GM18498 (cell line): Measurements from ENCODE around the gene LRRC56.

Experiments used
- ATAC-seq: cut with Tn5 transposase; IDR thresholded peaks from one replicate; pipeline ENCODE4 v1.9.1; 2021; ENCODE audit warnings: mild to moderate bottlenecking, moderate library complexity; ENCODE audit not compliant: unreplicated experiment

LRRC56 gene

DNA sequence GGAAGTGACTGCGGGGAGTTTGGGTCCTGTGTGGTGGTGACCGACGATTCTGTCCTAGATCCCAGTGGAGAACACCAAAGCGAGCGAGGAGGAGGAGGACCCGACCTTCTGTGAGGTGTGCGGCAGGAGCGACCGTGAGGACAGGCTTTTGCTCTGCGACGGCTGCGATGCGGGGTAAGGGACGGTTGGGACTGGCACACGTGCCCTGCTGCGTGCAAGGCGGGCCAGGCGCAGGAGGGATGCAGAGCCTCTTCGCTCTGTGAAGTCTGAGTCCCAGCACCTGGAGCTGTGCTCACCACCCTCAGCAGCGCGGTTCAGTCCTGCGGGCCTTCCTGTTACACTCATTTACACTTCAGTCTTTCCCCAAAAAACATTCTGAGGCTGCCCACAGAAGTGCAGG lies 55.2 kb downstream of the LRRC56 start:
- no peak for ATAC-seq

DNA sequence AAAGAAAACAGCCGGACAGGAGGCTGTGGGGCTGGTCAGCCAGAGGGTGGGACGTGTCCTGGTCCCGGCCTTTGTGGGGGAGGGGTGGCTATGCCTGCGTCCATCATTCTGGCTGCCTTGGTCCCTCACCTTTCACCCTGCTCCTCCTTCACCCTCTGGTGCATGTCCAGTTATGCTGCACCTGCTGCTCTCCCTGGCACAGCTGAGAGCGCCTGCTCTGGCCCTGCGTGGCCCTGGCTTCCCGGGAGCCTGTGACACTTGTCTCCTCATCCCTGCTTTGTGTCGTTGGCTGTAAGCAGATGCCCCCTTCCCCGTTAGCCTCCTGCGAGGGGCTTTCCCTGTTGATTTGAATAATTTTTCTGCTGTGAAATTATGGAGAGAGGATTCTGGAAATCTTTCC lies 55.6 kb downstream of the LRRC56 start:
- ATAC-seq: no peak

DNA sequence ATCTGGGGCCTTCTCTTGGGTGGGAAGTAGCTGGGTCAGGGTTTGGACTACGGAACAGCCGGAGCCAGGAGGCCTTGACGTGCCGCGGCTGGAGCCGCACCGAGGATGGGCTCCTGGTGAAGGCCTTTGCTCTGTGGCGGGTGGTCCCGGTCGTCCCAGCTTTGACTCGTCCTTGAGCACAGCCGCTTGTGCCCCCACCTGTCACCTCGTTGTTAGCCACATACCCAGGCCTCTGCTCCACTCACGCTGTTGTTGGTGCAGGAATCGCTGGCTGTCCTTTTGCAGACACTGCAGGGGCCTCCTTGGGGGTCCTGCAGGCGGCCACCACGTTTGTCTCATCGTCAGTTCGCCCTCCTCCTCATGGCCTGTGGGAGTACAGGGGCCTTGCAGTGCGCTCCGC lies 56.0 kb downstream of the LRRC56 start:
- ATAC-seq: no peak

DNA sequence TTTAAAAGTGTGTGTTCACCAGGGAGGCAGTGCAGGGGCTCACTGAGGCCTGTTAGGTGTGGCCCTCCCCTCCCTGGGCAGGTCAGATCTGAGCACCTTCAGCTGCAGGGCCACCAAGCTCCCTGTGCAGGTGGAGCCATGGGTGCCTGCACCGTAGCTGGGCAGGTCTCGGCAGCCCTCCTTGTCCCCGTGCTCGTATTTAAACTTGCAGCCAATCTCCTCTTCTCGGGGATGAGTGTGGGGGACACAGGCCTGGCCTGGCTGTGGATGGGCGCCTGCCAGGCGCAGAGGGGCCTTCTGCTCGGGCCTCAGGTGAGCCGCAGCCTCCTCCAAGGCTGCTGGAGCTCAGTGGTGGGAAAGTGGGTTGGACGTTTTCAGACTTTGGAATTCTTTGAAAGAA lies 58.1 kb downstream of the LRRC56 start:
- no peak for ATAC-seq

DNA sequence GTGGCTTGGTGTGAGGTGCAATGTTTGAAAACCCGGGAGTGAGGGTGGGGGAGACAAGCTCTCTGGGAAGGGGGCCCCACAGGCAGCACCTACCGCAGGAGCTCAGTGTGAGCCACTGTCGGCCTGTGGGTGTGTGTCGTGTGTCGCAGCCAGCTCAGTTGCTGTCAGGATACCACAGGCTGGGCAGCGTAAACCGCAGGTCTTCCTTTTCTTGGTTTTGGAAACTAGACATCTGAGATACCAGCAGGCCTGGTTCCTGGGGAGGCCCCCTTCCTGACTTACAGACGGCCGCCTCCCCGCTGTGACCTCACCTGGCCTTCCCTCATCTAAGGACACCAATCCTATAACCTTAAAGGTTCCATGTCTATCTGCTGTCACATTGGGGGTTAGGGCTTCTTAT lies 59.0 kb downstream of the LRRC56 start:
- no peak for ATAC-seq

DNA sequence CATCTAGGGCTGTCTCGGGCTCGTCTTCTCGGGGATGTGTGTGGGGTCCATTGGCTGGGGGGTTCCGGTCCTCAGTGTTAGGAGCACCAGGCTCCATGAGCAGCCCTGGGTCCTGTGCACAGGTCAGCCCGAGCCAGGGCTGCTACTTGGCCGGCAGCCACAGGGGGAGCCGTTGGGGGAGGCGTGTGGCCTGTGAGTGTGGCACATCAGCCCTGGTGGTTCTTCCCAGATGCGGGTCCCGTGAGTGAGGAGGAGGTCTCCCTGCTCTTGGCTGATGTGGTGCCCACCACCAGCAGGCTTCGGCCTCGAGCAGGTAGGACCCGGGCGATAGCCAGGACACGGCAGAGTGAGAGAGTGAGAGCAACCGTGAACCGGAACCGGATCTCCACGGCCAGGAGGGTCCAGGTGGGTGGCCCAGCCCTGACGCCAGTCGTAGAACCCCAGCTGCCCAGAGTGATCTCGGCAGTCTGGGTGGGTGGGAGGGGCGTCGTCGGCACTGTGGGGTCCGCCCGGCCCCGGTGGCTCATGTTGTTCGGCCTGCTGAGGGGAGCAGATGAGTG lies 59.9 kb downstream of the LRRC56 start:
- no peak for ATAC-seq

DNA sequence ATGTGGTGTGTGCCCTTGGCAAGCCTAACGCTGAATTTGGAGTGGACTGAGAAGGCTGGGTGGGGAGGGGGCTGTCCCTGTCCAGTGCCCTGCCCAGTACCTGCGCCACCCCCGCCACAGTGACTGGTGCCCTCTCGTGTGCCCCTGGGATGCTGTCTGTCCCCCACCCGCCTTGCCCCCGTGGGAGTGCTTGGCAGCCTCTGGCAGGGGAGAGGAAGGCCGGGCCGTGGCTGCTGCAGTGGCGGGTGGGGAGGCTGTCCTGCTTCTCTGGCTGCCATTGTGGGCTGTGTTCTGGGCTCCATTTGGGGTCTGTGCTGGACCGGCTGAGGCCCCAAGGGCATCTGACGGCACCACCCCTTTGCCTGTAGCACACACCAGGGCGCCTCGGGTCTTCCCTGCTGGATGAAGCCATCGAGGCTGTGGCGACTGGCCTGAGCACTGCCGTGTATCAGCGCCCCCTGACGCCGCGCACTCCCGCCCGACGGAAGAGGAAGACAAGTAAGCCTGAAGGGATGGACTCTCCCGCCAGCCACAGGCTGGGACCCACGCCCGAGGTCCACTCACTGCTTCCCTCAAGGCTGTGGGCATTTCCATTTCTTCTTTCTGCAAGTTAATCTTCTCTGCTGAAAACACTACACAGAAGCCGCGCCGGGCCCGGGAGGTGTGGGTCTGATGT lies 60.8 kb downstream of the LRRC56 start:
- ATAC-seq: no peak

DNA sequence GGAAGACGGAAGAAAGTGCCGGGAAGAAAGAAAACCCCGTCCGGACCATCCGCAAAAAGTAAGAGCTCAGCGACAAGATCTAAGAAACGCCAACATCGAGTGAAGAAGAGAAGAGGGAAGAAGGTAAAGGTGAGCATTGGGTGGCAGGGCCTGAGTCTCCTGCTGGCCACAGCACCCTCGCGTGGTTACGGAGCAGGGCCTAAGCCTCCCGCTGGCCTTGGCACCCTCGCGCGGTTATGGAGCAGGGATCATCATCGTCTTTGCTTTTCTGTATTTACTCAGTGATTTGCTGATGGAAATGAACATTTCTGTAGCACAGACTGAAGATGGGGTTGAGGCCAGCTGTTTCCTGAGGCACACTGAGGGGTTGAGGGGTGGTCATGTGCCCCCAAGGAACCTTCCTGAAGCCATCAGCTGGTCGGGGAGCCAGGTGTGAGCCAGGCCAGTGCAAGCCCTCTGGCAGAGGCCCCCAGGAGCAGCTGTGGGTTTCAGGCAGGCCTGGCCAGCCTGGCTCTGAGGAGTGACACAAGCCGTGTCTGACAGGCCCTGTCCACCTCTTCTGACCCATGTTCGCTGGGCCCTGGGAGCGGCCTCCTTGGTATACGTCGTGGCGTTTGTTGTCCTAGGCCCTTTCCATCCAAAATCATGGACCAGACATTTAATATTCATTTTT lies 64.4 kb downstream of the LRRC56 start:
- no peak for ATAC-seq

DNA sequence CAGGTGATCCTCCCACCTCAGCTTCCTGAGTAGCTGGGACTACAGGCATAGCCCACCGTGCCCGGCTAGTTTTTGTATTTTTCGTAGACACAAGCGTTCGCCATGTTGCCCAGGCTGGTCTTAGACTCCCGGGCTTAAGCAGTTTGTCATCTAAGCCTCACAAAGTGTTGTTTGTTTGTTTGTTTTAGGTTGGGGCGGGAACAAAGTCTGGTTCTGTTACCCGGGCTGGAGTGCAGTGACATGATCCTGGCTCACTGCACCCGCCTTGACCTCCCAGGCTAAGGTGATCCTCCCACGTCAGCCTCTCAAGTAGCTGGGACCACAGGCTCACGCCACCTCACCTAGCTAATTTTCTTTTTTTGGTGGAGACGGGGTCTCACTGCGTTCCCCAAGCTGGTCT lies 65.8 kb downstream of the LRRC56 start:
- no peak for ATAC-seq
